GM12878 (cell line): ENCODE data around the gene CRYAB.

ENCODE experiments used
- CEBPB ChIP-seq, 2 experiments: fragments of 150-350 bp in 1 of 2; IDR thresholded peaks; 2 replicates each; pipeline ENCODE4 v1.6.1; 2012 to 2014; ENCODE audit warnings: low read depth in 2 of 2, low read length in 2 of 2, borderline replicate concordance in 1 of 2, inconsistent platforms in 1 of 2
- CHD2 ChIP-seq: IDR thresholded peaks from 2 replicates; pipeline ENCODE4 v1.6.1; 2011; ENCODE audit warnings: low read depth, low read length, improper control_type of control experiment, borderline replicate concordance
- EP300 ChIP-seq, 2 experiments: fragments of 150-350 bp in 1 of 2; IDR thresholded peaks; 2 replicates each; pipeline ENCODE4 v1.6.1; 2011 to 2012; ENCODE audit warnings: low read depth in 2 of 2, low read length in 2 of 2, borderline replicate concordance in 1 of 2, improper control_type of control experiment in 1 of 2, inconsistent platforms in 1 of 2; ENCODE audit not compliant: control insufficient read depth in 1 of 2
- NRF1 ChIP-seq: conservative IDR thresholded peaks from 2 replicates; pipeline ENCODE4 v1.6.1; 2011; ENCODE audit warnings: mild to moderate bottlenecking, low read depth, low read length, improper control_type of control experiment
- POLR2AphosphoS5 ChIP-seq: IDR thresholded peaks from 2 replicates; pipeline ENCODE4 v1.6.1; 2011; ENCODE audit warnings: mild to moderate bottlenecking, low read length, inconsistent platforms
- RCOR1 ChIP-seq: conservative IDR thresholded peaks from 2 replicates; pipeline ENCODE4 v1.6.1; 2012; ENCODE audit warnings: low read depth, low read length, improper control_type of control experiment
- TBL1XR1 ChIP-seq: IDR thresholded peaks from 2 replicates; pipeline ENCODE4 v1.6.1; 2012; ENCODE audit warnings: low read depth, low read length, improper control_type of control experiment
- ZNF384 ChIP-seq: IDR thresholded peaks from 2 replicates; pipeline ENCODE4 v1.6.1; 2012; ENCODE audit warnings: low read depth, mild to moderate bottlenecking, low read length, improper control_type of control experiment, borderline replicate concordance

DNA sequence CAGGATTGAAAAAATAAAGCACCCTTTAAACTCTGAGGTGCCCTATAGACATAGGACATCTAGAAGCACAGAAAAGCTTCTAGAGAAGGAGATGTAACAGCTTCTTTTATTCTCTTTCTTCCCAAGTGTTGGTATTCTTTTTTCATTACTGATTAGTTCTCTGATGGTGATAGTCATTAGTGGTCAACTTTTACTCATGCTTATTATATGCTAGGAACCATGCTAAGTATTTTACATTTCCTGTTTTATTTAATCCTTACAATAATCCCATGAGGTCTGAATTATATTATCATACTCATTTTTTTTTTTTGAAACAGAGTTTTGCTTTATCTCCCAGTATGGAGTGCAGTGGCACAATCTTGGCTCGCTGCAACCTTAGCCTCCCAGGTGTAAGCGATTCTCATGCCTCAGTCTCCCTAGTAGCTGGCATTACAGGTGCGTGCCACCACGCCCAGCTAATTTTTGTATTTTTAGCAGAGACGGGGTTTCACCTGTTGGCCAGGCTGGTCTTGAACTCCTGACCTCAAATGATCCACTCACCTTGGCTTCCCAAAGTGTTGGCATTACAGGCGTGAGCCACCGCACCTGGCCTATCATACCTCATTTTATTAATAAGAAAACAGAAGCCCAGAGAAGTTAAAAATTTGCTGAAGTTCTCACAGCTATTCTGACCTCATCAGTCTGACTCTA, 10.1 kb upstream of the CRYAB start:
- TF ChIP-seq NRF1 = no peak
- no peak for TF ChIP-seq CHD2
- TF ChIP-seq TBL1XR1 = no peak
- no peak for TF ChIP-seq POLR2AphosphoS5
- TF ChIP-seq ZNF384 = no peak
- no peak for TF ChIP-seq RCOR1
- no peak for TF ChIP-seq CEBPB (IDR thresholded peaks at IDR 0.05; ENCODE audit: borderline replicate concordance in 1 of 2, low read depth in 2 of 2, low read length in 2 of 2)
- TF ChIP-seq EP300 (IDR thresholded peaks at IDR 0.05; ENCODE audit: borderline replicate concordance in 1 of 2, control insufficient read depth in 1 of 2, low read depth in 2 of 2, low read length in 2 of 2) = no peak
